ENCODE measurements around the gene CCDC142. TPM values are rescaled to one million over a fixed set of nuclear protein-coding genes. Genes with fewer than 3 reads are reported as not detected.
A peak's percentile ranks its signal among the peaks of the same experiment; 100 is the strongest.

The CCDC142 gene
- polyA plus RNA-seq, 1 donor = 21.3 TPM

DNA sequence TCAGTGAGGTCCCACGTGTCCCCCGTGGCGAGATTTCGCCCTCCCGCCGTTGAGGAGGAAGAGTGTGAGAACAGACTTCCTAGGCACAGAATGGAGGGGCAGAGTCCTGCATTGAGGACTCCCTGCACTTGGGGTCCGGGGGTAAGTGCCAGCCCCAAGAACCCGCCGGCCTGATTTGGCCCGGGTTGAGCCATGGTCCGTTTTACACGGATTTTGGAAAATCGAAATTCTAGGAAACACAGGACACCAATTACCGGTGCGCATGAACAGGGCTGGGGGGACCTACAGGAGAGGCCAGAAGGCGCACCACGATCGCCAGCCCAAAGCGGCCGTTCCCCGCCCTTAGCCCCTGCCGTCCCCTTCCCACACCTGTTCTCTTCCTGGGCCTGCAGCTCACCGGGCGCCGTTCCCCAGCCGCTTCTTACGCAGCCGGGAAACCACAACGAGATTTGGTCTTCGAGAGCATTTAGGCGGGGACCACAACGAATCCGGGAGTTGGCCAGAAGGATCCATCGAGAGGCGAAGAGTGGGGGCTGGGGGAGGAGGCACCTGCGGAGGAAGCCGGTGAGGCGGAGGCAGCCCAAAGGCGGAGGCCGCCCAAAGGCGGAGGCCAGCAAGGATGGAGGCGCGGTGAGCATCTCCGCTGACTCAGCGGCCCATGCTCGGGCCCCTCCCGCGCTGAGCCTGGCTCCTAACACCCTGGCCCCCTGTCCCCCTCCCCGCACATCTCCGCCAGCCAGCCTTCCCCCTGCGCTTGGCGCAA, 31.0 kb upstream of the CCDC142 start:
- Histone ChIP-seq H3K4me1 (ENCODE audit: control insufficient read depth, insufficient read depth, low read length) (peaks cover 5% of the 10 kb centered on the region), H3K4me3 (ENCODE audit: low read length) (no peak overlapping the region), H3K27ac (ENCODE audit: low read length) (peak overlapping the region; percentile 35), H3K36me3 (ENCODE audit: control insufficient read depth, insufficient read depth, low read length) (no peaks in the 10 kb centered on the region), H3K27me3 (ENCODE audit: control insufficient read depth, insufficient read depth, low read length) (peaks cover 94% of the 10 kb centered on the region), H3K9me3 (ENCODE audit: control insufficient read depth, low read depth, low read length) (peaks cover 23% of the 10 kb centered on the region)
- no peak for DNase-seq
- no CpG with 5 or more reads among the region's 52 CpGs for WGBS (ENCODE audit: insufficient coverage, low lambda C conversion rate)

- DNase-seq = no peak
- H3K27me3 ChIP-seq (ENCODE audit: control insufficient read depth, insufficient read depth, low read length) = peaks cover 92% of the 10 kb centered on the region
- no peak overlapping the region for H3K4me3 ChIP-seq (ENCODE audit: low read length)
- H3K9me3 ChIP-seq (ENCODE audit: control insufficient read depth, low read depth, low read length) = peaks cover 23% of the 10 kb centered on the region
- H3K4me1 ChIP-seq (ENCODE audit: control insufficient read depth, insufficient read depth, low read length) = peaks cover 9% of the 10 kb centered on the region
- no peaks in the 10 kb centered on the region for H3K36me3 ChIP-seq (ENCODE audit: control insufficient read depth, insufficient read depth, low read length)
- WGBS (ENCODE audit: insufficient coverage, low lambda C conversion rate) = no CpG with 5 or more reads among the region's 36 CpGs
- H3K27ac ChIP-seq (ENCODE audit: low read length) = no peak overlapping the region
Observed at GRCh38 chr2:74512744-74513604, 30.2 kb upstream of the CCDC142 start.

- no CpG with 5 or more reads among the region's 11 CpGs for WGBS (ENCODE audit: insufficient coverage, low lambda C conversion rate)
- no peak overlapping the region for H3K4me3 ChIP-seq (ENCODE audit: low read length)
- H3K27me3 ChIP-seq (ENCODE audit: control insufficient read depth, insufficient read depth, low read length) = peaks cover 78% of the 10 kb centered on the region
- peaks cover 9% of the 10 kb centered on the region for H3K4me1 ChIP-seq (ENCODE audit: control insufficient read depth, insufficient read depth, low read length)
- no peaks in the 10 kb centered on the region for H3K36me3 ChIP-seq (ENCODE audit: control insufficient read depth, insufficient read depth, low read length)
- H3K9me3 ChIP-seq (ENCODE audit: control insufficient read depth, low read depth, low read length) = peaks cover 19% of the 10 kb centered on the region
- no peak overlapping the region for H3K27ac ChIP-seq (ENCODE audit: low read length)
- DNase-seq = no peak
Observed at GRCh38 chr2:74511104-74511989, 28.5 kb upstream of the CCDC142 start.

DNA sequence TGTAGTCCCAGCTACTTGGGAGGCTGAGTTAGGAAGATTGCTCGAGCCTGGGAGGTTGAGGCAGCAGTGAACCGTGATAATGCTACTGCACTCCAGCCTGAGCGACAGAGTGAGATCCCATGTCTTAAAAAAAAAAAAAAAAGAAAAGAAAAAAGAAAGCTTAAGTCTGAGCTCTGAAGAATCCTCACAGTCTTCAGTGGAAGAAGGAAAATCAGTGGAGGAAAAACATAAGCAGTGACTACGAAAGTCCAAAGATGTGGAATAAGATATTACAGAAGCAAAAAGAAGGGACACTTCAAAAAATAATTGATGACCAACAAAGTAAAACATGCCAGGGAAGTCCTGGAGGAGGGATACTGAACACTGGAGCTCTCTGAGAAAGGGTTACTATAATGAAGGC, 27.5 kb upstream of the CCDC142 start:
- DNase-seq = no peak
- no peak overlapping the region for H3K27ac ChIP-seq (ENCODE audit: low read length)
- peaks cover 8% of the 10 kb centered on the region for H3K36me3 ChIP-seq (ENCODE audit: control insufficient read depth, insufficient read depth, low read length)
- peaks cover 14% of the 10 kb centered on the region for H3K9me3 ChIP-seq (ENCODE audit: control insufficient read depth, low read depth, low read length)
- H3K4me3 ChIP-seq (ENCODE audit: low read length) = no peak overlapping the region
- H3K27me3 ChIP-seq (ENCODE audit: control insufficient read depth, insufficient read depth, low read length) = peaks cover 67% of the 10 kb centered on the region
- 89% methylated on average over 4 of the region's 4 CpGs for WGBS (ENCODE audit: insufficient coverage, low lambda C conversion rate)
- peaks cover 17% of the 10 kb centered on the region for H3K4me1 ChIP-seq (ENCODE audit: control insufficient read depth, insufficient read depth, low read length)

- peaks cover 1% of the 10 kb centered on the region for H3K9me3 ChIP-seq (ENCODE audit: control insufficient read depth, low read depth, low read length)
- peaks cover 46% of the 10 kb centered on the region for H3K27me3 ChIP-seq (ENCODE audit: control insufficient read depth, insufficient read depth, low read length)
- H3K4me1 ChIP-seq (ENCODE audit: control insufficient read depth, insufficient read depth, low read length) = peaks cover 29% of the 10 kb centered on the region
- H3K27ac ChIP-seq (ENCODE audit: low read length) = peak overlapping the region; percentile 91
- no CpG with 5 or more reads among the region's 38 CpGs for WGBS (ENCODE audit: insufficient coverage, low lambda C conversion rate)
- peak; percentile 32 to 63 for DNase-seq
- peak overlapping the region; percentile 79 for H3K4me3 ChIP-seq (ENCODE audit: low read length)
- H3K36me3 ChIP-seq (ENCODE audit: control insufficient read depth, insufficient read depth, low read length) = peaks cover 16% of the 10 kb centered on the region
Observed at GRCh38 chr2:74507926-74508520, 25.2 kb upstream of the CCDC142 start.

DNA sequence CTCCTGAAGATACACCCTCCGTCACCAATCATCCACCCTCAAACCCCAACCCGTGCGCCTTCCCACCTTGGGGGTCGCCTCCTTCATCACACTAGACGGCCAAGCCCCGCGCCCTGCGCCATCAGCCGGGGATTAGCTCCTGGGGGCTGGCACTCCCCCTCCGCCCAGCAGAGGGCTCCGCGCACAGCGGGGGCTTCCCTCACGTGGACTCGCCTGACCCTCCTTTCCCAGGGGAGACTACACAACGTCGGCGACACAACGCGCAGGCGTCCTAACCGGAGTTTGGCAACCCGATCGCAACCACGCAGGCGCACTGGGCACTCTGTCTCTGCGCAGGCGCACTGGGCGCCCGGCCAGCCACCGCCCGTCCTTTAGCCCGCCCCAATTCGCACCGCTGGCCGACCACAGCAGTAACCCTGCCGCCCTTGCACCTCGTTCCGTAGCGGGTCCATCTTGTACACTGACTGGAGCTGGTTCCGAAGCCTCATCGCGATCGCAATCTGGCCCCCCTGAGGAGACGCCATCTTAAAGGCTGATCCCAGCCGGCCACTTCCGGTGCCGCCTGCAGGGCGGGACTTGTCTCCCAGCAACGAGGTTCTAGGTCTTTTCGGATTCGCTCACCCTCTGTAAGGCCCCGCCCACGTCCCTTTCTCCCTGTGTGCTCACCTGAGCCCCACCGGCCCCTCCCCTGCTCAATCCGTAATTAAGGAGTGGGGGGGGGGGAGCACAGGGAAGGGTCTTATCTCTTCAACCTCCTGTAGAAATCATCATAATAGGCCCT, 24.5 kb upstream of the CCDC142 start, which contains the start of gene PCGF1:
Gene PCGF1 (minus strand): TSS at position 551 of the 781 bp plus-strand sequence. CDS start 27 bp downstream, at position 524.
- peak; percentile 98 for DNase-seq
- Histone ChIP-seq H3K27ac (ENCODE audit: low read length) (peak within 1 kb of the TSS; percentile 91), H3K4me3 (ENCODE audit: low read length) (peak within 1 kb of the TSS; percentile 79), H3K4me1 (ENCODE audit: control insufficient read depth, insufficient read depth, low read length) (peaks cover 29% of the 10 kb centered on the region), H3K36me3 (ENCODE audit: control insufficient read depth, insufficient read depth, low read length) (peaks cover 16% of the 10 kb centered on the region), H3K27me3 (ENCODE audit: control insufficient read depth, insufficient read depth, low read length) (peaks cover 47% of the 10 kb centered on the region), H3K9me3 (ENCODE audit: control insufficient read depth, low read depth, low read length) (peaks cover 3% of the 10 kb centered on the region)
- WGBS (ENCODE audit: insufficient coverage, low lambda C conversion rate) = no CpG with 5 or more reads among the region's 56 CpGs

GRCh38 chr2:74505448-74506246, 22.8 kb upstream of the CCDC142 start:
- peaks cover 33% of the 10 kb centered on the region for H3K4me1 ChIP-seq (ENCODE audit: control insufficient read depth, insufficient read depth, low read length)

DNA sequence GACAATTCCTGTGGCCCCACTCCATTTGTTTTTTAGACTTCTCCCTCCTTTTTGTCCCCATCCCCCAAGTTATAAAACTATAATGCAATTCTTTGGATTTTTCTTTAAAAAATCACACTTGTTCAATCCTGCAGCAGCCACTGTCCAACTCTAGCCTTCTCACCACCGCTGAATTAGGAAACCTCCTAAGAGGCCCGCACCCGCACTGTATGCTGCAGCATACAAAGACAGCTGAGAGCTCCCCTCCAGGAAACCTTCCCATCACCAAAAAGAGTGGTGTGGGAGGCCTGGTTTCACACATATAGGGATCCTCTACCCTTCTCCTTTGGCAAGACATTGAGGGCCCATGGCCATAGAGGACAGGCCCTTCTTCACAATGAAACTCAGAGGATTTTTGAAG, 21.8 kb upstream of the CCDC142 start:
- Histone ChIP-seq H3K4me1 (ENCODE audit: control insufficient read depth, insufficient read depth, low read length) (peaks cover 33% of the 10 kb centered on the region), H3K27me3 (ENCODE audit: control insufficient read depth, insufficient read depth, low read length) (peaks cover 41% of the 10 kb centered on the region), H3K36me3 (ENCODE audit: control insufficient read depth, insufficient read depth, low read length) (peaks cover 16% of the 10 kb centered on the region), H3K4me3 (ENCODE audit: low read length) (peak overlapping the region; percentile 74), H3K27ac (ENCODE audit: low read length) (peak overlapping the region; percentile 97), H3K9me3 (ENCODE audit: control insufficient read depth, low read depth, low read length) (peaks cover 3% of the 10 kb centered on the region)
- DNase-seq = no peak
- no CpG with 5 or more reads among the region's 3 CpGs for WGBS (ENCODE audit: insufficient coverage, low lambda C conversion rate)

More at GRCh38 chr2:74505448-74506246, 22.8 kb upstream of the CCDC142 start:
- DNase-seq = no peak
- Histone ChIP-seq H3K4me3 (ENCODE audit: low read length) (peak overlapping the region; percentile 7), H3K36me3 (ENCODE audit: control insufficient read depth, insufficient read depth, low read length) (peaks cover 16% of the 10 kb centered on the region), H3K27ac (ENCODE audit: low read length) (no peak overlapping the region), H3K27me3 (ENCODE audit: control insufficient read depth, insufficient read depth, low read length) (peaks cover 41% of the 10 kb centered on the region), H3K9me3 (ENCODE audit: control insufficient read depth, low read depth, low read length) (peaks cover 3% of the 10 kb centered on the region)
- no CpG with 5 or more reads among the region's 14 CpGs for WGBS (ENCODE audit: insufficient coverage, low lambda C conversion rate)
